Sigmoid colon (tissue), 4 donors: ENCODE measurements around the gene KLHL21.

Source experiments
- EP300 ChIP-seq, 4 donors: sonication (generic); formaldehyde crosslinking; IDR thresholded peaks; one replicate each; pipeline ENCODE4 v1.6.1; 2017; ENCODE audit warnings: antibody characterized with exemption in 4 of 4
- POLR2A ChIP-seq, 2 donors: fragments of 450-650 bp; IDR thresholded peaks; one replicate each; pipeline ENCODE4 v1.6.1; 2016; ENCODE audit warnings: antibody characterized with exemption in 2 of 2, mild to moderate bottlenecking in 2 of 2, moderate library complexity in 2 of 2
- TF ChIP-seq, protein P1 (sequence below), 4 experiments: fragments of 450-650 bp in 3 of 4; fragments of 200-600 bp in 1 of 4; IDR thresholded peaks; one replicate each; pipeline ENCODE4 v1.5.1; 2016 to 2019; ENCODE audit warnings: antibody characterized with exemption in 4 of 4, mild to moderate bottlenecking in 3 of 4, moderate library complexity in 2 of 4

DNA sequence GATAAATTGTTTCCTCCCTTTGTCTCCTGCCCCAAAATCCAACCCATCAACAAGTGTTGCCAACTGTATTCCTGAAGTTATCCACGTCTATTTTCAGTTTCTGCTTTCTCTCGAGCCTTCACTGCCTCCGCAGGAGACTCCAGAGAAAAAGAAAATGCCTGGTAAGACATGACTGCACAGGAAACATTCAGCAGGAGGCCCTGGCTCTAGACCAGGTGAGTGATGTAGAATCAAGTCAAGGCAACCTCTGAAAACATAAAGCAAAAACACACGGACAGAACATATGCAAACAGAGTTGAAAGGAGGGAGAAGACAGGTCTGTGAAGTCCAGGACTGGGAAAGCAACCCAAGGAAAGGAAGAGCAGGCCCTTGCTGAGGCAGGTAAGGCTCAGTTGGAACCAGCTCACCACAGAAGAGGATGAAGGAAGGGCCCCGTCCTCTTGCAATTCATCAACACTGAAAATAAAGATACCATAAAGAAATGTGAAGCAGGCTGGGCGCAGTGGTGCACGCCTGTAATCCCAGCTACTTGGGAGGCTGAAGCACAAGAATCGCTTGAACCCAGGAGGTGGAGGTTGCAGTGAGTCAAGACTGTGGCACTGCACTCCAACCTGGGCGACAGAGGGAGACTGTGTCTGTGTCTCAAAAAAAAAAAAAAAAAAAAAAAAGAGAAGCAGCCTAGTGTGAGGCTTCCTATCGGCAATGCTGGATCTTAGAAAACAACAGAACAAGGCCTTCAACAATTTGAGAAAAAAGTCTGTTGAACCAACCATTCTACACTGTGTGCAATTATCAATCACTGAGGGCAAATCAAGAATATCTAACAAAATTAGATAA lies 57.2 kb downstream of the KLHL21 start:
- TF ChIP-seq, protein P1, sequence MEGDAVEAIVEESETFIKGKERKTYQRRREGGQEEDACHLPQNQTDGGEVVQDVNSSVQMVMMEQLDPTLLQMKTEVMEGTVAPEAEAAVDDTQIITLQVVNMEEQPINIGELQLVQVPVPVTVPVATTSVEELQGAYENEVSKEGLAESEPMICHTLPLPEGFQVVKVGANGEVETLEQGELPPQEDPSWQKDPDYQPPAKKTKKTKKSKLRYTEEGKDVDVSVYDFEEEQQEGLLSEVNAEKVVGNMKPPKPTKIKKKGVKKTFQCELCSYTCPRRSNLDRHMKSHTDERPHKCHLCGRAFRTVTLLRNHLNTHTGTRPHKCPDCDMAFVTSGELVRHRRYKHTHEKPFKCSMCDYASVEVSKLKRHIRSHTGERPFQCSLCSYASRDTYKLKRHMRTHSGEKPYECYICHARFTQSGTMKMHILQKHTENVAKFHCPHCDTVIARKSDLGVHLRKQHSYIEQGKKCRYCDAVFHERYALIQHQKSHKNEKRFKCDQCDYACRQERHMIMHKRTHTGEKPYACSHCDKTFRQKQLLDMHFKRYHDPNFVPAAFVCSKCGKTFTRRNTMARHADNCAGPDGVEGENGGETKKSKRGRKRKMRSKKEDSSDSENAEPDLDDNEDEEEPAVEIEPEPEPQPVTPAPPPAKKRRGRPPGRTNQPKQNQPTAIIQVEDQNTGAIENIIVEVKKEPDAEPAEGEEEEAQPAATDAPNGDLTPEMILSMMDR (IDR thresholded peaks at IDR 0.05) = no peak
- no peak for TF ChIP-seq EP300 (IDR thresholded peaks at IDR 0.05)
- no peak for TF ChIP-seq POLR2A (IDR thresholded peaks at IDR 0.05)
